GM21360 (cell line): ENCODE results near the gene CREB3.

Experiments
- ATAC-seq: cut with Tn5 transposase; IDR thresholded peaks from one replicate; pipeline ENCODE4 v1.9.1; 2021; ENCODE audit warnings: mild to moderate bottlenecking, moderate library complexity; ENCODE audit not compliant: unreplicated experiment

CREB3 gene

GRCh38 chr9:35700942-35701341, 31.5 kb upstream of the CREB3 start:
- ATAC-seq = no peak

GRCh38 chr9:35702696-35703095, 29.8 kb upstream of the CREB3 start:
- no peak for ATAC-seq

GRCh38 chr9:35703906-35704672, 28.4 kb upstream of the CREB3 start:
- ATAC-seq = no peak

DNA sequence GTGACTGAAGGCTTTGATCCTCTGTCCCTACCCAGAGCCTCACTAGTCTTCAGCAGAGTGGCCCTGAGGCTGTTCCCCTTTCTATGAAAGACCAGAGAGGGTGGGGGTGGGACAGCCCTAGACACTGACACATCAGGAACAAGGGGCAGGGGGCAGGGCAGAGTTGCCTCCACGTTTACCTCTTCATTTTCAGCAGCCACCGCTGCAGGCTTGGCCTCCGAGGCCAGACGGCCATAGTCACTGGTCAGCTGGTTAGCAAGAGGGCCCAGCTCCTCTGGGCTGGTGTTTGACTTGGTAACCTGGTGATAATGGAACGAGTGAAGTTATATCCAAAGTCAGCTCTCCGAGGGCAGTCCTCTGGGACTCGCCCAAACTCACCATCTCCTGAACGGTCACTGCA, 27.1 kb upstream of the CREB3 start:
- ATAC-seq = no peak

- ATAC-seq = no peak
Observed at GRCh38 chr9:35705836-35706430, 26.5 kb upstream of the CREB3 start.

DNA sequence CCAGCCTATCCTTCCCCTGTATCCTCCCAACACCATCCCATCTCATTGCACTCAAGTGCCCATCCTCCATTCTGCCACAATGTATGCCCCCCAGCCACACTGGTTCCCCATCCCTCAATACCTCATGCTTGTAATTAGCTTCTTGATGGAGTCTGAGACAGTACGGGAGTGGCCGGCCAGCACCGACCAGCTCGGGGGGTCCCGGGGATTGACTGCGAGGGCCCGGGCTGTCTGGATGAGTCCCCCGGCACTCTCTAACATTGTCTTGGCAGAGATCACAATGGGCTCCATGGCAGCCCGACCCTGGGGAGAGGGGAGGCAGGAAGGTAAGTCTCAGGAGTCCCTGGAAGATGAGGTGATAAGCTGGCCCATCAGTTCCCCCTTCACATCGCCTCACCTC, 25.5 kb upstream of the CREB3 start:
- no peak for ATAC-seq

GRCh38 chr9:35708146-35708545, 24.3 kb upstream of the CREB3 start:
- no peak for ATAC-seq

- ATAC-seq = no peak
Observed at GRCh38 chr9:35710818-35711500, 21.5 kb upstream of the CREB3 start.

GRCh38 chr9:35711501-35712428, 20.7 kb upstream of the CREB3 start:
- no peak for ATAC-seq

DNA sequence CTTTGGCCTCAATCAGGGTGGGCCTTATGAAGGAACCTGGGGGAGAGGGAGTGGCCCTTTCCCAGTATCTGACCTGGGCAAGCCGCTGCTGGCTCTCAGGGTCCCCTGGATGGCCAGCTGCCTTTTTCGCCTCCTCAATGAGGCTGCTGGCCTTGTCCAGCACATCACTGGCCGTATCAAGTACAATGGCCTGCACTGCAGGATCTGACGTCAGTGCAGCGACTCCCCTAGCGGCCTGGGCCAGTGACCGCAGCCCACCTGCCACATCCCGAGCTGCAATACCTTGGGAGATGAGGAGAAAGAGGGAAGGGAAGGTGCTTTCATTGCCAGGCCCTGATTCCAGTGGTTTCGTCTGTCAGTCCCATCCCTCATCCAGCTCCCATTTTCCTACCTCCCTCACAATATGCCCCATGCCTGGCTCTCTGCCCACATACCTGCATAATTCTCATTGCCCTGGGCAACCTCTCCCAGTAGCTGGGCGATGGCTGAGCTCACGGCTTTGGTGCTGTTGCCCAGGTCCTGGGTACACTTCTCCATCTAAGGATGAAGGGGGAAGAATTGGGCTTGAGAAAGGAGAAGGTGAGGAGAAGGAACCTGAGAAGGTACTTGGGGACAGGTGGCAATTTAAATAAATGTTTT, 19.6 kb upstream of the CREB3 start:
- no peak for ATAC-seq

DNA sequence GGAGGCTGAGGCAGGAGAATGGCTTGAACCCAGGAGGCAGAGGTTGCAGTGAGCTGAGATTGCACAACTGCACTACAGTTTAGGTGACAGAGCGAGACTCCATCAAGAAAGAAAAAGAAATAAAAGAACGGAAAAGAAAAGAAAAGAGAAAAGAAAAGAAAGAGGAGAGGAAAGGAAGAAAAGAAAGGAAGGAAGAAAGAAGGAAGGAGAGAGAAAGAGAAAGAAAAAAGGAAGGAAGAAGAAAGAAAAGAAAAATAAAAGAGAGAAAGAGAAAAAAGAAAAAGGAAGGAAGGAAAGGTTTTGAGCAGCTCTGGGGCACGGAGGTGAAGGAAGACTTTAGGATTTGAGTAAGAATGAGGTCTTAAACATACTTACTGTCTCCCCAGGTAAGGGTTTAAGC, 18.9 kb upstream of the CREB3 start:
- ATAC-seq = no peak

GRCh38 chr9:35714123-35714522, 18.3 kb upstream of the CREB3 start:
- ATAC-seq = no peak

DNA sequence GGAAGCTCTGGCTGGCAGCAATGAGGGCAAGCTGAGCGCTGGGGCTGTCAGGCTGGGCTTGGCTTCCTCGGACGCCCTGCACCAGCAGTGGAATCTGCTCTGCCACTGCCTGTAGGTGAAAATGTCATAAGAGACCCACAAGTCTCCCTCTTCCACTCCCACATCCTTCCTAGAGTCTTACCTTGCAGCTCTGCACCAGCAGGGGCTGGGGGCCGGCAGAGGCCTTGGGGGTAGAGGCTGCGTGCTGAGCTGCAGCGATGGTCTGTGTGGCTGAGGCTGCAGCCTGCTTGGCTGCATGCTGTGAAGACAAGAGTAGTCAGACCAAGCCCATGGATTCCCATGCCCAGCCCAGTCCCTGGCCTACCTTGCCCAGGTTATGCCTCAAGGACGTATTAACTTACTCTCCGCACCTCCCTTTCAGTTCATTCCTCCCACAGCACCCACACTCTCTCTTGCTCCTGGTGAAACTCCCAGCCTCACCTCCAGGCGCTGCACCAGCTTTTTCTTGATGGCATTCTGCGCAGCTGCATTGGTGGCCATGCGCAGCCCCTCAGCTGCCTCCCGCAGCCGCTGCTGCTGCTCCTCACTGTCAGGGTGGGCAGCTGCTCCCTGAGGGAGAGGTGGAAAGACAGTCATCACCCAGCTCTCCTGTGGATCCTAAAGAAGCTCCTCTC, 17.8 kb upstream of the CREB3 start:
- ATAC-seq = no peak

DNA sequence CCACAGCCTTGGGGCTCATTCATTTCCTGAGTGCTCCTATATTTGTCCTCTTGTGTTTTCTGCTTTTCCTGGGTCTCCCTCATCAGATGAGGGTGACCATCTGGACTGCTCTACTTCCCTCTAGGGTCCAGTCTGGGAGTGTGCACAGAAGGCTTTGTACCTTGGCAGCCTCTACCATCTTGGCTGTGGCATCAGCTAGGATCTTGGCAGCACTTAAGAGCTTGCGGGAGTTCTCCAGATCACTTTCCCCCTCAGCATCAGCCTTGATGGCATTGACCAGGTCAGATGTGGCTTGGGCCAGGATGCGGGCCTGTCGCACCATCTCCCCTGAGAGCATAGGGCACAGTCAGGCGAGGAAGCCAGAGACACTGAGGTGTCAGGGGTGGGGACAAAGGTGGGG, 16.2 kb upstream of the CREB3 start:
- ATAC-seq = no peak

DNA sequence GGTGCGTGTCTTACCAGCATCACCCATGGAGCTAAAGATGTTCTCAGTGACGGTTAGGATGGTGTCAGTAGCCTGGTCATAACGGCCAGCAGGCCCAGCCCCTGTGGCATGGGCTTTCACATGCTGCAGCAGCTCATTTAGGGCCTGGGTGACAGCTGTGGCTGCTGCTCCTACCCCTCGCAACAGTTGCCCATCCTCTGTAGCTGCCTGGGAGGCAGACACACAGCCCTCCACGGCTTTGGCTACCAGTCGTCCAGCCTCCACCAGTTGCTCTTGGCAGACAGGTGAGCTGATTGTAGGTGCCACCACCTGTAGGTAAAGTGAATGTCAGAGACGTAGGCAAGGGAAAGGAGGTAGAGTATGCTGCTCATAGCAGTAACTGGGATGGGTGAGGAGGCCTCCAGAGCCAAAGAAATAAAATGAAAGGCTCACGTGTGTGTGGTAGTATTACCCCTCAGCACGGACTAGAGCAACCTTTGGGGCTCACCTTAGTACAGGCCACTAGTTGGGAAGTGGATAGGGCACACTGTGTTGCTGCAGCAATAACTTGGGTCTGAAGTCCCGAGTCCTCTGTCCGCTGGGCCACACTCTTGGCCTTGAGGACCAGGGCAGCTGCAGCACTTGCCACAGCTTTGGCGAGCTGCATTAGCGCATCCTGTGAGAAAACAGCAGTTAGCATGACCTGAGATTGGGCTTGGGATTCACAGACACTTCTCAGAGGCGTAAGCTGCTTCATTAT, 15.2 kb upstream of the CREB3 start:
- no peak for ATAC-seq

GRCh38 chr9:35718721-35719511, 13.6 kb upstream of the CREB3 start:
- ATAC-seq = no peak

- ATAC-seq = no peak
Observed at GRCh38 chr9:35719546-35719945, 12.9 kb upstream of the CREB3 start.

DNA sequence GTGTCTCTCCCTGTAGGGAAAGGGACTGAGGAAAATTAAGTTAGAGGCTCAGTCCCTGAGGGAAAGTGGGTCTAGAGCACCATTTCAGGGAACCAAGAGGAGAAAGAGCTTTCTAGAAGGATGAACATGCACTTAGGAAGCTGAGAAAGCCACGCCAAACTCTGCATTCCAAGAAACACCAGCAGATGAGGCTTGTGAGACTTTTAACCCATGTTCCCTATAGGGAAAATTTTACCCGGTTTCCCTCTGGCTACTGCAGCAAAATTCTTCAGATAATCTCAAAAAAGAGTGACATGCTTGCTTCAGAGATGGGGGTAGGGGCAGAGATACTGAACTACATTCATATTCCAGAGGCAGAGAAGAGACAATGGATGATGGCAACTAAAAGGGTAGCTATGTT, 9.0 kb upstream of the CREB3 start:
- ATAC-seq = no peak

DNA sequence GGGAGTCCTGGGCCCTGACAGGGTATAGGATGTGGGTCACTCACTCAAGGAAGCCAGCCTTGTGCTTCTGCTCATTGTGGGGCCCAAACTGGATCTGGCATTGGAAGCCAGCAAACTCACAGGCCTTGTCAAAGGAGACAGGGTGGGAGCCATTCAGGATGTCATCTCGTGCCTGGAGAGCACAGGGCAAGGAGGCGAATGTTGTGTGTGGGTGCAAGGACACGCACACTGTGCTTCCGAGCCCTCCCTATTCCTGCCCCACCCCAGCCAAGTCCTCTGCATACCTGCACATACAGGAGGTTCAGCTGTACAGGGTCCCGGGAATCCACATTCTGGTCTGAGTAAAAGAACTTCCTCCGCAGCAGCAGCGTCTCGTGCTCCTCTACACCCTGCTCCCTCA, 8.6 kb upstream of the CREB3 start:
- no peak for ATAC-seq
